RWPE1 (cell line): ENCODE measurements around the gene PLEKHH1.
"Not testable (repeated sequence)": the region's sequence is repeated elsewhere in the genome, so short reads cannot be mapped to it uniquely, and the experiment has no call there.

Experiments used
- CTCF ChIA-PET: fragments of 350-600 bp; sonication (Branson Sonifier 250); formaldehyde crosslinking; extraction: SDS; loops from one replicate; lab custom pipeline; 2021; lab: Yijun Ruan, JAX
- POLR2A ChIA-PET: fragments of 400-600 bp; formaldehyde crosslinking; extraction: SDS; loops from one replicate; lab custom pipeline; 2020; ENCODE audit warnings: antibody characterized with exemption; ENCODE audit not compliant: low non-redundant PET; lab: Yijun Ruan, JAX
- DNase-seq: peaks from one replicate; pipeline ENCODE4 v3.0.0; 2012; ENCODE audit warnings: low spot score
- H3K27ac ChIP-seq: fragments of 450-650 bp; 2 replicates; pipeline ENCODE4 v1.5.1; 2017
- TF ChIP-seq, protein P1 (sequence below): fragments of 450-650 bp; conservative IDR thresholded peaks from 2 replicates; pipeline ENCODE4 v1.5.1; 2017; ENCODE audit warnings: low read depth, mild to moderate bottlenecking

The PLEKHH1 gene

DNA sequence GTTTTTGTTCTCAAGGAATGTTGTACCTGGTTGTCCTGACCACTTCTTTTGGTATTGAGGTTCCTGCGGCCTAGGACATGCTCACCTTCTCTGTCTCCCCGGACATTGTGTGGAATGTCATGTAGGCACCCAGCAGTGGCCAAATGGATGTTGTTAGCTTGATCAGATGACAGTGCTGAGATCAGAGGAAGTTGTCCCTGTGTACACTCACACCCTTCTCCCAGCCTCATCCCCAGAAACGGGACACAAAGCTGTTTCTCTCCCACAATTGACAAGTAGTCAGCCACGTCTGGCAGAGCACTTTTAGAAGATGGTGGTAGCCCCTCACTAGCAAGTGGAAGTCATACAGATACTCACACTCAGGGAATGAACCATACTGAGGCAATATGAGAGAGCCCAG, 3.0 kb downstream of the PLEKHH1 start:
- CTCF ChIA-PET: interaction anchor here (0.7 kb wide), 1 partner anchor 26 kb away, joined by 3 read pairs; no protein-coding TSS in a partner anchor
- TF ChIP-seq, protein P1, sequence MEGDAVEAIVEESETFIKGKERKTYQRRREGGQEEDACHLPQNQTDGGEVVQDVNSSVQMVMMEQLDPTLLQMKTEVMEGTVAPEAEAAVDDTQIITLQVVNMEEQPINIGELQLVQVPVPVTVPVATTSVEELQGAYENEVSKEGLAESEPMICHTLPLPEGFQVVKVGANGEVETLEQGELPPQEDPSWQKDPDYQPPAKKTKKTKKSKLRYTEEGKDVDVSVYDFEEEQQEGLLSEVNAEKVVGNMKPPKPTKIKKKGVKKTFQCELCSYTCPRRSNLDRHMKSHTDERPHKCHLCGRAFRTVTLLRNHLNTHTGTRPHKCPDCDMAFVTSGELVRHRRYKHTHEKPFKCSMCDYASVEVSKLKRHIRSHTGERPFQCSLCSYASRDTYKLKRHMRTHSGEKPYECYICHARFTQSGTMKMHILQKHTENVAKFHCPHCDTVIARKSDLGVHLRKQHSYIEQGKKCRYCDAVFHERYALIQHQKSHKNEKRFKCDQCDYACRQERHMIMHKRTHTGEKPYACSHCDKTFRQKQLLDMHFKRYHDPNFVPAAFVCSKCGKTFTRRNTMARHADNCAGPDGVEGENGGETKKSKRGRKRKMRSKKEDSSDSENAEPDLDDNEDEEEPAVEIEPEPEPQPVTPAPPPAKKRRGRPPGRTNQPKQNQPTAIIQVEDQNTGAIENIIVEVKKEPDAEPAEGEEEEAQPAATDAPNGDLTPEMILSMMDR: no peak
- POLR2A ChIA-PET: no interaction called here
- no peak overlapping the region for H3K27ac ChIP-seq
- no peak for DNase-seq

DNA sequence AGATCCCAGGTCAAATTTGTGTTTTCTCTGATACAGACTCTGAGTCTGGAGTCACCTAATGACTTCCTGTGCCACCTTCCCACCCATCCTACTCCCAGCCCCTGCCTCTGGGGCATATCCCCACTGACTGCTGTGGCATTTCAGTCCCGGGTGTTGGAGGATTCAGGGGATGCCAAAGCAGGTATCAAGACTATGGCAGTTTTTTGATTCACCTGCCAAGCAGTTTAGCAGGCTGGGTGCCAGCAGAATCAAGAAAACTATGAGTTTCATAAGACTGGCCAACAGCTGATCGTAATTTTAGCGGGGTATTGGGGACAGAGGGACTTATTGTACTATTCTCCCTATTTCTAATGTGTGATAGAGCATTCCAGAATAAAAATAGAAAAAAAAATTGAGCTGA, 4.6 kb downstream of the PLEKHH1 start:
- CTCF ChIA-PET: no interaction called here
- no peak overlapping the region for H3K27ac ChIP-seq
- TF ChIP-seq, protein P1: no peak
- DNase-seq: no peak
- POLR2A ChIA-PET: no interaction called here

DNA sequence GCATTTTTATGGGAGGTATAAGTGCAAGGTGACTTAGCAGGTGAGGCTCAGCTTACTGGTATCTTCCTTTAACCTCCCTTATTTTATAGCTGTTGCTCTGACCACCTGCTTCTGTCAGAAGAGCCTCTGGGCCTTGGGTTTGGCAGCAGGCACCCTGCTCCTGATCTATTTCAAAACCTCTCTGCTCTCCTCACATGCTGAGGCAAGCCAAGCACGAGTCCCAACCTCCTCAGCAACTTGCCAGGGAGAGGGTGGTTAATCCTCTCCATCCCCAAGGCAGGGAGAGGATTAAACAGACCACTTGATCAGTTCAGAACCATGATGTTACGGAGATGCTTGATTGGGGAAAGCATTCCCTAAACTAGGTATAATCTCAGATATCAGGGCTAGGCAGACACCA, 5.4 kb downstream of the PLEKHH1 start:
- POLR2A ChIA-PET: no interaction called here
- no peak for DNase-seq
- CTCF ChIA-PET: no interaction called here
- TF ChIP-seq, protein P1: no peak
- H3K27ac ChIP-seq: no peak overlapping the region

DNA sequence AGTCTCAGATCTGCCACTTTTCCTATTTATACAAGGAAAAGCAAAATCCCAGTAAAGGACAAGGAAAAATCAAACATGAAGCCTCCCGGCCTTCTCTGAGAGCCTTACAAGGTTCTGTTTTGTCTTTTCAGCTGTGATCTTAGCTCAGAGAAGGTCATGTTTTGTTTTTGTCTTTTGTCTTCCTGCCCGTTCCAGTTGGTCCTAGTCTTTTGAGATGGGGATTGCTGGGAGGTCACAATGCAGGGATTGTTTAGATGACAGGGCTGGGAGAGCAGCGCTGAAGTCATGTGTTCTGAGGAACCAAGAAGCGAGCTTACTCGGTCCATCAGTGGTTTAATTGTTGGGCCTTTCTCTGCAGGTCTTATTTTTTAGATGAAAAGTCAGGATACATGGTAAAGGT, 6.0 kb downstream of the PLEKHH1 start:
- TF ChIP-seq, protein P1: no peak
- ChIA-PET POLR2A (no interaction called here), CTCF (no interaction called here)
- H3K27ac ChIP-seq: no peak overlapping the region
- no peak for DNase-seq

DNA sequence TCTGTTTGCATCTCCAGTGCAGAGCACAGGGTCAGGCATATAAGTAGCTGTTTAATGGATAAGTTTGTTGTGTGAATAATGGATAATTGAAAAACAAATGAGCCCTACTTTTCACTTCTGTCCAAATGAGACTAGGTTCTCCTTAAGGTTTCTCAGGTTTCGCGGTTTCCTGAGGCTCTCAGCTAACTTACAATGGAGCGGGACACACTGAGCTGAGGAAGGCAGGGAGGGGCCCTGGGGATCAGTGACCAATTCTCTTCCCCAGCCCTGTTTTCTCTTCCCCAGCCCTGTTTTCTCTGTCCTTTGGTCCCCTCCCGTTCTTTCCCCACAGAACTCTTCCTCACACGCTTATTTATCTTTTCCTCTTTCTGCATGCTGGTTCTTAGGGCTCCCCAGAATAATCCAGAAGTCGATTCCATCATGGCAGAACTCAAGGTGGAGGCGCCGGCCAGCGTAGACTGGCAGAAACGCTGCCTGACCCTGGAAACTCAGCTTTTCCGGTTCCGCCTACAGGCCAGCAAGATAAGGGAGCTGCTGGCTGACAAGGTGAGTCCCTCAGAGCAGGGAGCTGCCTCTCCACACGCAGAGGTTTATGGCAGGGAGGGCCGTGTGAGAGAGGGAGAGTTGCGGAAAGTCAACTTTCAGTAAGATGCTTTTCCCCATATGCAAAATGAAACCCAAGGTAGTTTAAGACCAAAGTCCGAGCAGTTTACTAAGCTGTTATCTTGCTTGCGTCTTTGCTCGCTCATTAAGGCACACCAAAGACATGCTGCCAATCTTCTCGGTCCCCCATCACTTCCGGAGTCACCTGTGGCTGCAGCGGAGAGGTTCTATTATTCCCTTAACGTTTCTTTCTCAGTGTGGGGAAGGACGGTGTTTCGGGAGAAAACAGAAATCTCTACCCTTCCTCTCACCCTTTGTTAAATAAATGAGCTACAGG, 8.6 kb downstream of the PLEKHH1 start:
- ChIA-PET CTCF (interaction anchor here (0.6 to 1.6 kb wide), 3 partner anchors 15 to 126 kb away, joined by 3 to 7 read pairs (median 3); no protein-coding TSS in a partner anchor), POLR2A (no interaction called here)
- TF ChIP-seq, protein P1: no peak
- no peak for DNase-seq
- H3K27ac ChIP-seq: no peak overlapping the region

DNA sequence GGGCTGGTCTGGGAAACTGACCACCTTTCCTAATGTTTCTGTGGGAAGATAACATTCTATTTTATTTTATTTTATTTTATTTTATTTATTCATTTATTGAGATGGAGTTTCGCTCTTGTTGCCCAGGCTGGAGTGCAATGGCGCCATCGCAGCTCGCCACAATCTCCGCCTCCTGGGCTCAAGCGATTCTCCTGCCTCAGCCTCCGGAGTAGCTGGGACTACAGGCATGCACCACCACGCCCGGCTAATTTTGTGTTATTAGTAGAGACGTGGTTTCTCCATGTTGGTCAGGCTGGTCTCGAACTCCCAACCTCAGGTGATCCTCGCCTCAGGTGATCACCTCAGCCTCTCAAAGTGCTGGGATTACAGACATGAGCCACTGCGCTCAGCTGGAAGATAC, 9.5 kb downstream of the PLEKHH1 start:
- POLR2A ChIA-PET, DNase-seq, H3K27ac ChIP-seq: not testable (repeated sequence)
- CTCF ChIA-PET: interaction anchor here (0.7 to 1.6 kb wide), 3 partner anchors 16 to 42 kb away, joined by 3 to 7 read pairs (median 3); no protein-coding TSS in a partner anchor

DNA sequence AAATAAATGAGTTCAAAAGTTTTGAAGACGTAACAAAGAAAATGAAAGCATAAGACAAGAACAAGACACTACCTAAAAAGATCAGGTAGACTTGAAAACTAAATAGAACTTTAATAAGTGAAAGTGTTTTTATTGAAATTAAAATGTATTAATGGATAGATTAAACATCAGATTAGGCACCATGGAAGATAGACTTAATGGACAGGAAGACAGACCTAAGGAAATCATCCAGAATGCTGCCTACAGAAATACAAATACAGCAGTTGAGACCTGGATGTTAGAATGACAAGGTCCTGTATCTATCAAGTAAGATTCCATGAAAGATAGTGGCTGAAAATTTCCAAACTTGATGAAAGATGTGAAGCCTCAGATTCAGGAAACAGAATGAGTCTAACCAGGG, 11.5 kb downstream of the PLEKHH1 start:
- POLR2A ChIA-PET: no interaction called here
- H3K27ac ChIP-seq: no peak overlapping the region
- TF ChIP-seq, protein P1: no peak
- no peak for DNase-seq
- CTCF ChIA-PET: no interaction called here
